Fibroblast of pulmonary artery (primary cell): ENCODE measurements around the gene TALDO1.
A peak's percentile ranks its signal among the peaks of the same experiment; 100 is the strongest.

ENCODE experiments used
- DNase-seq: peaks from one replicate; pipeline ENCODE4 v3.0.0-alpha.2; 2010; ENCODE audit warnings: low read depth
- H3K4me3 ChIP-seq: replicated peaks from 2 replicates; pipeline ENCODE4 v1.5.1; 2011; ENCODE audit warnings: low read depth, mild to moderate bottlenecking, control low read depth, low read length, moderate library complexity
- CTCF ChIP-seq: IDR thresholded peaks from 2 replicates; pipeline ENCODE4 v1.5.1; 2011; ENCODE audit warnings: mild to moderate bottlenecking, control low read depth, low read length, inconsistent platforms; ENCODE audit errors: missing control alignments

TALDO1 gene

GRCh38 chr11:762421-763072, 15.3 kb downstream of the TALDO1 start:
- DNase-seq = peak; percentile 66
- no peak overlapping the region for H3K4me3 ChIP-seq

GRCh38 chr11:763073-763463, 15.8 kb downstream of the TALDO1 start:
- DNase-seq = no peak
- H3K4me3 ChIP-seq = no peak overlapping the region
- TF ChIP-seq CTCF = no peak

More at GRCh38 chr11:762421-763072, 15.3 kb downstream of the TALDO1 start:
- no peak for TF ChIP-seq CTCF

GRCh38 chr11:763549-764321, 16.5 kb downstream of the TALDO1 start:
- TF ChIP-seq CTCF = no peak
- no peak overlapping the region for H3K4me3 ChIP-seq
- DNase-seq = no peak

- no peak for DNase-seq
- TF ChIP-seq CTCF = no peak
- no peak overlapping the region for H3K4me3 ChIP-seq
Measured at GRCh38 chr11:764322-765024, 17.2 kb downstream of the TALDO1 start.

GRCh38 chr11:765025-765801, 17.9 kb downstream of the TALDO1 start:
- peak; percentile 40 for TF ChIP-seq CTCF
- no peak overlapping the region for H3K4me3 ChIP-seq
- DNase-seq = peak; percentile 51

GRCh38 chr11:765802-766091, 18.5 kb downstream of the TALDO1 start:
- DNase-seq = no peak
- TF ChIP-seq CTCF = no peak
- no peak overlapping the region for H3K4me3 ChIP-seq
